DMS 273 (cell line): ENCODE measurements around the gene SCRN1.

Source experiments
- DNase-seq: peaks from one replicate; lab custom pipeline; 2025; ENCODE audit not compliant: unreplicated experiment; lab: John Stamatoyannopoulos, UW

Gene SCRN1

GRCh38 chr7:30010021-30010420 lies 20.4 kb upstream of the SCRN1 start:
- DNase-seq: no peak

GRCh38 chr7:30005464-30005863 lies 15.9 kb upstream of the SCRN1 start:
- no peak for DNase-seq

- DNase-seq: no peak
Measured at GRCh38 chr7:30003098-30003497, 13.5 kb upstream of the SCRN1 start.

- DNase-seq: no peak
Measured at GRCh38 chr7:30001998-30002397, 12.4 kb upstream of the SCRN1 start.

- no peak for DNase-seq
Measured at GRCh38 chr7:29998489-29998888, 8.9 kb upstream of the SCRN1 start.

GRCh38 chr7:29996321-29996720 lies 6.7 kb upstream of the SCRN1 start:
- DNase-seq: no peak

GRCh38 chr7:29995652-29996051 lies 6.1 kb upstream of the SCRN1 start:
- DNase-seq: no peak

- DNase-seq: no peak
Measured at GRCh38 chr7:29993140-29993539, 3.5 kb upstream of the SCRN1 start.

GRCh38 chr7:29991937-29992336 lies 2.3 kb upstream of the SCRN1 start:
- no peak for DNase-seq

GRCh38 chr7:29990931-29991330 lies 1.3 kb upstream of the SCRN1 start:
- no peak for DNase-seq

- DNase-seq: peak; percentile 83
Measured at GRCh38 chr7:29988424-29989256, 961 bp downstream of the SCRN1 start.

- peak; percentile 84 for DNase-seq
Measured at GRCh38 chr7:29987811-29988317, 1.7 kb downstream of the SCRN1 start.

- DNase-seq: no peak
Measured at GRCh38 chr7:29987083-29987482, 2.5 kb downstream of the SCRN1 start.

GRCh38 chr7:29980151-29980550 lies 9.4 kb downstream of the SCRN1 start:
- no peak for DNase-seq

- peak; percentile 53 for DNase-seq
Measured at GRCh38 chr7:29977886-29978651, 11.5 kb downstream of the SCRN1 start.

- no peak for DNase-seq
Measured at GRCh38 chr7:29976673-29977415, 12.8 kb downstream of the SCRN1 start.

GRCh38 chr7:29976266-29976665 lies 13.3 kb downstream of the SCRN1 start:
- no peak for DNase-seq

GRCh38 chr7:29975561-29975960 lies 14.0 kb downstream of the SCRN1 start:
- DNase-seq: no peak

- DNase-seq: no peak
Measured at GRCh38 chr7:29974286-29974685, 15.3 kb downstream of the SCRN1 start.

GRCh38 chr7:29972315-29972669 lies 17.3 kb downstream of the SCRN1 start:
- DNase-seq: no peak

GRCh38 chr7:29971566-29972314 lies 17.9 kb downstream of the SCRN1 start:
- DNase-seq: no peak
